Measurements from ENCODE around the gene FILIP1L.

The FILIP1L gene

GRCh38 chr3:99921377-99921695 is 193.0 kb downstream of the FILIP1L start:
- H2AFZ ChIP-seq (ENCODE audit: low read depth, low read length) = no peak overlapping the region
- no peak for TF ChIP-seq EZH2 (IDR thresholded peaks at IDR 0.05; ENCODE audit: borderline replicate concordance, low read depth, low read length, severe bottlenecking)
- TF ChIP-seq, protein P1, sequence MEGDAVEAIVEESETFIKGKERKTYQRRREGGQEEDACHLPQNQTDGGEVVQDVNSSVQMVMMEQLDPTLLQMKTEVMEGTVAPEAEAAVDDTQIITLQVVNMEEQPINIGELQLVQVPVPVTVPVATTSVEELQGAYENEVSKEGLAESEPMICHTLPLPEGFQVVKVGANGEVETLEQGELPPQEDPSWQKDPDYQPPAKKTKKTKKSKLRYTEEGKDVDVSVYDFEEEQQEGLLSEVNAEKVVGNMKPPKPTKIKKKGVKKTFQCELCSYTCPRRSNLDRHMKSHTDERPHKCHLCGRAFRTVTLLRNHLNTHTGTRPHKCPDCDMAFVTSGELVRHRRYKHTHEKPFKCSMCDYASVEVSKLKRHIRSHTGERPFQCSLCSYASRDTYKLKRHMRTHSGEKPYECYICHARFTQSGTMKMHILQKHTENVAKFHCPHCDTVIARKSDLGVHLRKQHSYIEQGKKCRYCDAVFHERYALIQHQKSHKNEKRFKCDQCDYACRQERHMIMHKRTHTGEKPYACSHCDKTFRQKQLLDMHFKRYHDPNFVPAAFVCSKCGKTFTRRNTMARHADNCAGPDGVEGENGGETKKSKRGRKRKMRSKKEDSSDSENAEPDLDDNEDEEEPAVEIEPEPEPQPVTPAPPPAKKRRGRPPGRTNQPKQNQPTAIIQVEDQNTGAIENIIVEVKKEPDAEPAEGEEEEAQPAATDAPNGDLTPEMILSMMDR (IDR thresholded peaks at IDR 0.05; ENCODE audit: borderline replicate concordance, extremely low read depth, low read length, poor library complexity, severe bottlenecking) = no peak
- no peak overlapping the region for H3K27ac ChIP-seq (ENCODE audit: low read length)
- no peak overlapping the region for H3K9ac ChIP-seq (ENCODE audit: low read depth, low read length)
- no peak for ATAC-seq (ENCODE audit: insufficient read depth, low read depth)
- no peaks in the 10 kb centered on the region for H3K27me3 ChIP-seq (ENCODE audit: insufficient read depth, low read length, poor library complexity)
- no peak for DNase-seq
- no peaks in the 10 kb centered on the region for H4K20me1 ChIP-seq (ENCODE audit: insufficient read depth, low read length)
- H3K4me3 ChIP-seq (ENCODE audit: low read depth in 1 of 2, low read length in 2 of 2) = no peak overlapping the region
- no peaks in the 10 kb centered on the region for H3K36me3 ChIP-seq (ENCODE audit: insufficient read depth, low read length)
- H3K79me2 ChIP-seq (ENCODE audit: insufficient read depth, low read length) = no peaks in the 10 kb centered on the region
- H3K4me2 ChIP-seq (ENCODE audit: insufficient read depth, low read length) = no peak overlapping the region
- H3K4me1 ChIP-seq (ENCODE audit: insufficient read depth, low read length) = no peaks in the 10 kb centered on the region
- no peaks in the 10 kb centered on the region for H3K9me3 ChIP-seq (ENCODE audit: insufficient read depth, low read length, severe bottlenecking)

DNA sequence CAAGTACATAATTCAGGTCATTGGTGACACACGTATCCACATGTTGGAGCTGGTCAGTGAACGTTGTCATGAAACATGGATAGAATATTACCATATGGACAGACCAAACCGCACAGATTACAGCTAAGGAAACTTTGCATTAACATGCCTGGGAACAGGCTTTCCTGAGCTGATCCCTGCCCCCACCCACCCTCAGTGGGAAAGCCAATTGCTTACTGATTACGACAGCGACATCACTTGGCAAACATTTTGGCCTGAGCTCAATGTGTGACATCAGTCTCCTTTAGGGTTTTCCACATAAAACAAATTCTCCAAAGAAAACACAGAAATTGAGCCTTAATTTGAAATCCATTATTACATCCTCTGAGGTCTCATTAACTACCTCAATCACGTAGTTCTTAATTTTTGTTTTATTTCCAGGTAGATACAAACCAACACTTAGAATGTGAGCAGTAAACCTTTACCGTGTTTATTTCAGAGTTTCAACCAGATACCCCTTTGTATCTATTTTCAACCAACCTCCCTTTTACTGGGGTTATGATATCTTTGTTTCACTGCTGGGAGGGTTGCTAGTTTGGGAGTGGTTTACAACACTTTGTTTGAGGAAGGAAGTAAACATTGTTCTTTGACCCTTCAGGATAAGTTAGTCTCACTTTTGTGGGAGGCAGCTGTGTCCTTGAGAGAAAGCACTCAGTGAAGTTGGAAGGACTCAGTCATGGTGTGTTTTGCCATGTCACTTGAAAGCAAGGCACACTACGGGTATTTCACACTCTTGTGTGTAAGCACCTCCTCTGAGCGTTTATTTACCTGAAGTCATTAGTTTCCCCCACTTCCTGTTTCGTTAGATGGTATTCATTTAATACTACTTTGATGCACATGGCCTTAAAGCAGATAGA is 193.6 kb downstream of the FILIP1L start:
- H3K9ac ChIP-seq (ENCODE audit: low read depth, low read length) = no peak overlapping the region
- H3K79me2 ChIP-seq (ENCODE audit: insufficient read depth, low read length) = no peaks in the 10 kb centered on the region
- no peaks in the 10 kb centered on the region for H3K4me1 ChIP-seq (ENCODE audit: insufficient read depth, low read length)
- no peak overlapping the region for H3K4me2 ChIP-seq (ENCODE audit: insufficient read depth, low read length)
- ATAC-seq (ENCODE audit: insufficient read depth, low read depth) = no peak
- DNase-seq = no peak
- no peaks in the 10 kb centered on the region for H4K20me1 ChIP-seq (ENCODE audit: insufficient read depth, low read length)
- no peak overlapping the region for H3K4me3 ChIP-seq (ENCODE audit: low read depth in 1 of 2, low read length in 2 of 2)
- H3K27ac ChIP-seq (ENCODE audit: low read length) = no peak overlapping the region
- TF ChIP-seq EZH2 (IDR thresholded peaks at IDR 0.05; ENCODE audit: borderline replicate concordance, low read depth, low read length, severe bottlenecking) = no peak
- TF ChIP-seq, protein P1 (IDR thresholded peaks at IDR 0.05; ENCODE audit: borderline replicate concordance, extremely low read depth, low read length, poor library complexity, severe bottlenecking) = no peak
- H3K27me3 ChIP-seq (ENCODE audit: insufficient read depth, low read length, poor library complexity) = no peaks in the 10 kb centered on the region
- H3K36me3 ChIP-seq (ENCODE audit: insufficient read depth, low read length) = no peaks in the 10 kb centered on the region
- no peak overlapping the region for H2AFZ ChIP-seq (ENCODE audit: low read depth, low read length)
- no peaks in the 10 kb centered on the region for H3K9me3 ChIP-seq (ENCODE audit: insufficient read depth, low read length, severe bottlenecking)

GRCh38 chr3:99919694-99920093 is 194.6 kb downstream of the FILIP1L start:
- Histone ChIP-seq H3K9ac (ENCODE audit: low read depth, low read length) (no peak overlapping the region), H3K27me3 (ENCODE audit: insufficient read depth, low read length, poor library complexity) (no peaks in the 10 kb centered on the region), H3K36me3 (ENCODE audit: insufficient read depth, low read length) (no peaks in the 10 kb centered on the region), H2AFZ (ENCODE audit: low read depth, low read length) (no peak overlapping the region), H4K20me1 (ENCODE audit: insufficient read depth, low read length) (no peaks in the 10 kb centered on the region), H3K4me3 (ENCODE audit: low read depth in 1 of 2, low read length in 2 of 2) (no peak overlapping the region), H3K9me3 (ENCODE audit: insufficient read depth, low read length, severe bottlenecking) (no peaks in the 10 kb centered on the region), H3K4me1 (ENCODE audit: insufficient read depth, low read length) (no peaks in the 10 kb centered on the region), H3K27ac (ENCODE audit: low read length) (no peak overlapping the region), H3K4me2 (ENCODE audit: insufficient read depth, low read length) (no peak overlapping the region), H3K79me2 (ENCODE audit: insufficient read depth, low read length) (no peaks in the 10 kb centered on the region)
- ATAC-seq (ENCODE audit: insufficient read depth, low read depth) (no peak), DNase-seq (no peak)
- TF ChIP-seq, protein P1 (IDR thresholded peaks at IDR 0.05; ENCODE audit: borderline replicate concordance, extremely low read depth, low read length, poor library complexity, severe bottlenecking) = no peak
- TF ChIP-seq EZH2 (IDR thresholded peaks at IDR 0.05; ENCODE audit: borderline replicate concordance, low read depth, low read length, severe bottlenecking) = no peak
